ENCODE data around the gene RASGRP4. TPM values are rescaled to one million over a fixed set of nuclear protein-coding genes. Genes with fewer than 3 reads are reported as not detected.
"Not testable (repeated sequence)": the region's sequence is repeated elsewhere in the genome, so short reads cannot be mapped to it uniquely, and the experiment has no call there.

Gene RASGRP4
- total RNA-seq, 1 experiment from 2014 or later, result 0.15 TPM

- H3K4me3 ChIP-seq (ENCODE audit: low read length), result peak within 1 kb of the TSS; percentile 85
- H3K27me3 ChIP-seq (ENCODE audit: low read length), result no peaks in the 10 kb centered on the region
- H4K20me1 ChIP-seq (ENCODE audit: insufficient read depth, low read depth, low read length), result peaks cover 6% of the 10 kb centered on the region; the same call in 1 of the 2 replicates
- peak within 1 kb of the TSS; percentile 14; the same call in 1 of the 2 replicates for H3K27ac ChIP-seq (ENCODE audit: low read length)
- peak; percentile 100 for DNase-seq
- peaks cover 4% of the 10 kb centered on the region; the same call in 1 of the 2 replicates for H3K36me3 ChIP-seq (ENCODE audit: insufficient read depth, low read length)
- H3K9me2 ChIP-seq (replicated peaks; ENCODE audit: insufficient read depth, low read length), result no peaks in the 10 kb centered on the region
- peak within 1 kb of the TSS; percentile 85 for H3K9ac ChIP-seq (ENCODE audit: low read length)
- H3K4me1 ChIP-seq (ENCODE audit: low read length), result peaks cover 19% of the 10 kb centered on the region
- H3K4me2 ChIP-seq (ENCODE audit: low read depth, low read length, poor library complexity, severe bottlenecking), result peak within 1 kb of the TSS; percentile 90
- H3K79me2 ChIP-seq (ENCODE audit: low read length), result peaks cover 33% of the 10 kb centered on the region
- H3K9me3 ChIP-seq (ENCODE audit: low read length), result no peaks in the 10 kb centered on the region
- H2AFZ ChIP-seq (ENCODE audit: low read length), result peak within 1 kb of the TSS; percentile 73
These were observed 51.5 kb downstream of the RASGRP4 start, which contains the start of gene PSMD8 for GRCh38 chr19:38374332-38375097. Gene PSMD8 (plus strand): TSS chr19:38374571. CDS start chr19:38374602, 31 bp downstream.

- H3K27me3 ChIP-seq (ENCODE audit: low read length), result no peaks in the 10 kb centered on the region
- H2AFZ ChIP-seq (ENCODE audit: low read length), result peak overlapping the region; percentile 73
- peaks cover 6% of the 10 kb centered on the region; the same call in 1 of the 2 replicates for H4K20me1 ChIP-seq (ENCODE audit: insufficient read depth, low read depth, low read length)
- peak overlapping the region; percentile 90 for H3K4me2 ChIP-seq (ENCODE audit: low read depth, low read length, poor library complexity, severe bottlenecking)
- H3K36me3 ChIP-seq (ENCODE audit: insufficient read depth, low read length), result peaks cover 4% of the 10 kb centered on the region; the same call in 1 of the 2 replicates
- DNase-seq, result no peak
- no peaks in the 10 kb centered on the region for H3K9me2 ChIP-seq (replicated peaks; ENCODE audit: insufficient read depth, low read length)
- H3K27ac ChIP-seq (ENCODE audit: low read length), result no peak overlapping the region
- H3K9me3 ChIP-seq (ENCODE audit: low read length), result no peaks in the 10 kb centered on the region
- H3K4me1 ChIP-seq (ENCODE audit: low read length), result peaks cover 19% of the 10 kb centered on the region
- peak overlapping the region; percentile 67 for H3K9ac ChIP-seq (ENCODE audit: low read length)
- H3K79me2 ChIP-seq (ENCODE audit: low read length), result peaks cover 33% of the 10 kb centered on the region
- H3K4me3 ChIP-seq (ENCODE audit: low read length), result peak overlapping the region; percentile 71
These were observed 52.1 kb downstream of the RASGRP4 start for GRCh38 chr19:38373907-38374331.

- H3K27ac ChIP-seq (ENCODE audit: low read length), result no peak overlapping the region
- H3K36me3 ChIP-seq (ENCODE audit: insufficient read depth, low read length), result no peaks in the 10 kb centered on the region
- no peak overlapping the region for H2AFZ ChIP-seq (ENCODE audit: low read length)
- H3K4me1 ChIP-seq (ENCODE audit: low read length), result peaks cover 15% of the 10 kb centered on the region
- peaks cover 5% of the 10 kb centered on the region; the same call in 1 of the 2 replicates for H4K20me1 ChIP-seq (ENCODE audit: insufficient read depth, low read depth, low read length)
- H3K4me2 ChIP-seq (ENCODE audit: low read depth, low read length, poor library complexity, severe bottlenecking), result no peak overlapping the region
- H3K79me2 ChIP-seq (ENCODE audit: low read length), result peaks cover 13% of the 10 kb centered on the region
- DNase-seq, result no peak
- H3K4me3 ChIP-seq (ENCODE audit: low read length), result no peak overlapping the region
- H3K9me3 ChIP-seq (ENCODE audit: low read length), result no peaks in the 10 kb centered on the region
- no peaks in the 10 kb centered on the region for H3K9me2 ChIP-seq (replicated peaks; ENCODE audit: insufficient read depth, low read length)
- no peak overlapping the region for H3K9ac ChIP-seq (ENCODE audit: low read length)
- H3K27me3 ChIP-seq (ENCODE audit: low read length), result no peaks in the 10 kb centered on the region
These were observed 54.9 kb downstream of the RASGRP4 start for GRCh38 chr19:38371081-38371480.

DNA sequence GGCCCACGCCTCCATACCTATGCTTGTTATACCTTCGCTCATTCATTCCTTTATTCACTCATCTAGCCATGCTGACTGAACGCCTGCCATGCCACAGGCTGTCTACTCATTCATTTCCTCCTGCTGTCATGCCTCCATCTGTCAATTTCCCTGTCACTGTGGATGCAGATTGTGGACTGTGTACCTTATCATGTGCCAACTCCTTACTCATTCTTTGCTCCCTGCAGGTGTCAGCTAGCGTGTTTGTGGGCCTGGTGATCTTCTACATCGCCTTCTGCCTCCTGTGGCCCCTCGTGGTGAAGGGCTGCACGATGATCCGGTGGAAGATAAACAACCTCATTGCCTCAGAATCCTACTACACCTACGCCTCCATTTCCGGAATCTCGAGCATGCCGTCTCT, 55.7 kb downstream of the RASGRP4 start:
- Histone ChIP-seq H2AFZ (ENCODE audit: low read length) (no peak overlapping the region), H3K4me2 (ENCODE audit: low read depth, low read length, poor library complexity, severe bottlenecking) (no peak overlapping the region), H3K36me3 (ENCODE audit: insufficient read depth, low read length) (no peaks in the 10 kb centered on the region), H3K4me1 (ENCODE audit: low read length) (peaks cover 7% of the 10 kb centered on the region), H3K9me3 (ENCODE audit: low read length) (no peaks in the 10 kb centered on the region), H3K27me3 (ENCODE audit: low read length) (no peaks in the 10 kb centered on the region), H3K27ac (ENCODE audit: low read length) (no peak overlapping the region), H3K9me2 (replicated peaks; ENCODE audit: insufficient read depth, low read length) (no peaks in the 10 kb centered on the region), H3K79me2 (ENCODE audit: low read length) (peaks cover 5% of the 10 kb centered on the region), H3K9ac (ENCODE audit: low read length) (no peak overlapping the region), H4K20me1 (ENCODE audit: insufficient read depth, low read depth, low read length) (no peaks in the 10 kb centered on the region), H3K4me3 (ENCODE audit: low read length) (no peak overlapping the region)
- DNase-seq, result no peak

DNA sequence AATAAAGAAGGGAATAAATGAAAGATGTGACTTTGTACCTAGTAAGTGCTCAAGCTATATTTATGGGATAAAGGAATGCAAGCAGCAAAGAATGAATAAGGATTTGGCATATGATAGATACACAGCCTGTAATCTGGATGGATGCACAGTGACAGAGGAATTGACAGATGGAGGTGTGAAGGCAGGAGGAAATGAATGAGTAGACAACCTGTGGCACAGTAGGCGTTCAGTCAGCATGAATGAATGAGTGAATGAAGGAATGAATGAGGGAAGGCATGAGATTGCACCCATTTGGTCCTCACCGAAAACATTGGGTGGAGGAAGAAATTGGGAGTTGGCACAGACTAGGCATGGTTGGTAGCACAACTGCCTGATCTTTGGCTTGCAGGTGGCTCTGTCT, 56.4 kb downstream of the RASGRP4 start:
- Histone ChIP-seq H3K36me3 (ENCODE audit: insufficient read depth, low read length) (no peaks in the 10 kb centered on the region), H3K9me3 (ENCODE audit: low read length) (no peaks in the 10 kb centered on the region), H3K4me2 (ENCODE audit: low read depth, low read length, poor library complexity, severe bottlenecking) (no peak overlapping the region), H3K79me2 (ENCODE audit: low read length) (no peaks in the 10 kb centered on the region), H4K20me1 (ENCODE audit: insufficient read depth, low read depth, low read length) (no peaks in the 10 kb centered on the region), H3K9ac (ENCODE audit: low read length) (no peak overlapping the region), H3K4me1 (ENCODE audit: low read length) (peaks cover 7% of the 10 kb centered on the region), H3K4me3 (ENCODE audit: low read length) (no peak overlapping the region), H3K27me3 (ENCODE audit: low read length) (no peaks in the 10 kb centered on the region), H3K9me2 (replicated peaks; ENCODE audit: insufficient read depth, low read length) (no peaks in the 10 kb centered on the region), H2AFZ (ENCODE audit: low read length) (no peak overlapping the region), H3K27ac (ENCODE audit: low read length) (no peak overlapping the region)
- no peak for DNase-seq

- Histone ChIP-seq H3K9ac (ENCODE audit: low read length) (no peak overlapping the region), H3K9me3 (ENCODE audit: low read length) (no peaks in the 10 kb centered on the region), H3K36me3 (ENCODE audit: insufficient read depth, low read length) (no peaks in the 10 kb centered on the region), H3K27me3 (ENCODE audit: low read length) (no peaks in the 10 kb centered on the region), H3K9me2 (replicated peaks; ENCODE audit: insufficient read depth, low read length) (no peaks in the 10 kb centered on the region), H3K4me1 (ENCODE audit: low read length) (peaks cover 10% of the 10 kb centered on the region), H4K20me1 (ENCODE audit: insufficient read depth, low read depth, low read length) (no peaks in the 10 kb centered on the region), H3K4me3 (ENCODE audit: low read length) (no peak overlapping the region), H3K79me2 (ENCODE audit: low read length) (no peaks in the 10 kb centered on the region), H2AFZ (ENCODE audit: low read length) (no peak overlapping the region), H3K27ac (ENCODE audit: low read length) (no peak overlapping the region), H3K4me2 (ENCODE audit: low read depth, low read length, poor library complexity, severe bottlenecking) (no peak overlapping the region)
- no peak for DNase-seq
These were observed 59.0 kb downstream of the RASGRP4 start for GRCh38 chr19:38367041-38367440.

DNA sequence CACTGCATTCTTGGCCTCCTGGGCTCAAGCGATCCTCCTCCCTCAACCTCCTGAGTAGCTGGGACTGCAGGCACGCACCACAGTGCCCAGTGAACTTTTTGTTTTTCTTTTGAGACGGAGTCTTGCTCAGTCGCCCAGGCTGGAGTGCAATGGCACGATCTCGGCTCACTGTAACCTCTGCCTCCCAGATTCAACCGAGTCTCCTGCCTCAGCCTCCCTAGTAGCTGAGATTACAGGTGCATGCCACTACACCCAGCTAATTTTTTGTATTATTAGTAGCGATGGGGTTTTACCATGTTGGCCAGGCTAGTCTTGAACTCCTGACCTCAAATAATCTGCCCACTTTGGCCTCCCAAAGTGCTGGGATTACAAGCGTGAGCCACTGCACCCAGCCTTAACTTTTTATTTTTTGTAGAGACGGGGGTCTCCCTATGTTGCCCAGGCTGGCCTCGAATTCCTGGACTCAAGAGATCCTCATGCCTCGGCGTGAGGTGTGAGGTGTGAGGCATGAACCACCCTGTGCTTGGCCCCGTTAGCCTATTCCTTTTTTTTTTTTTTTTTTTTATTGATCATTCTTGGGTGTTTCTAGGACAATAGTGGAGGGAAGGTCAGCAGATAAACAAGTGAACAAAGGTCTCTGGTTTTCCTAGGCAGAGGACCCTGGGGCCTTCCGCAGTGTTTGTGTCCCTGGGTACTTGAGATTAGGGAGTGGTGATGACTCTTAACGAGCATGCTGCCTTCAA, 62.9 kb downstream of the RASGRP4 start:
- H3K27ac ChIP-seq (ENCODE audit: low read length); H3K36me3 ChIP-seq (ENCODE audit: insufficient read depth, low read length); DNase-seq; H3K9ac ChIP-seq (ENCODE audit: low read length); H3K79me2 ChIP-seq (ENCODE audit: low read length); H4K20me1 ChIP-seq (ENCODE audit: insufficient read depth, low read depth, low read length); H3K27me3 ChIP-seq (ENCODE audit: low read length); H3K9me3 ChIP-seq (ENCODE audit: low read length); H3K9me2 ChIP-seq (replicated peaks; ENCODE audit: insufficient read depth, low read length); H2AFZ ChIP-seq (ENCODE audit: low read length): not testable (repeated sequence)
- H3K4me3 ChIP-seq (ENCODE audit: low read length), result peak overlapping the region; percentile 55; the same call in 1 of the 2 replicates
- peaks cover 11% of the 10 kb centered on the region for H3K4me1 ChIP-seq (ENCODE audit: low read length)
- H3K4me2 ChIP-seq (ENCODE audit: low read depth, low read length, poor library complexity, severe bottlenecking), result peak overlapping the region; percentile 62

Data from Karpas-422 (cell line).